H9 (cell line): Measurements from ENCODE around the gene GALNT16. TPM values are rescaled to one million over a fixed set of nuclear protein-coding genes. Genes with fewer than 3 reads are reported as not detected.

Experiments used
- DNase-seq: peaks from one replicate; pipeline ENCODE4 v3.0.0-alpha.2; 2017
- H2AFZ ChIP-seq: one replicate; pipeline ENCODE4 v1.6.1; 2013; ENCODE audit warnings: mild to moderate bottlenecking, low read length, control low read depth, moderate library complexity
- H2AK5ac ChIP-seq: 2 replicates; pipeline ENCODE4 v1.6.1; 2013; ENCODE audit warnings: low read length, control low read depth, mixed read lengths; ENCODE audit not compliant: insufficient read length
- H2BK120ac ChIP-seq: one replicate; pipeline ENCODE4 v1.6.1; 2013; ENCODE audit warnings: low read depth, mild to moderate bottlenecking, low read length, control low read depth, inconsistent platforms; ENCODE audit not compliant: poor library complexity, severe bottlenecking
- H2BK12ac ChIP-seq: 2 replicates; pipeline ENCODE4 v1.6.1; 2013; ENCODE audit warnings: low read length, control low read depth, mixed read lengths, low read depth; ENCODE audit not compliant: insufficient read length
- H2BK15ac ChIP-seq: 2 replicates; pipeline ENCODE4 v1.6.1; 2013; ENCODE audit warnings: low read depth, low read length, control low read depth
- H2BK20ac ChIP-seq: one replicate; pipeline ENCODE4 v1.6.1; 2013; ENCODE audit warnings: low read depth, mild to moderate bottlenecking, low read length, control low read depth, inconsistent platforms; ENCODE audit not compliant: poor library complexity, severe bottlenecking
- H2BK5ac ChIP-seq: 2 replicates; pipeline ENCODE4 v1.6.1; 2013; ENCODE audit warnings: low read length, control low read depth, mixed read lengths; ENCODE audit not compliant: insufficient read length
- H3K14ac ChIP-seq: 2 replicates; pipeline ENCODE4 v1.6.1; 2013; ENCODE audit warnings: low read length, control low read depth; ENCODE audit not compliant: insufficient read depth
- H3K18ac ChIP-seq: 2 replicates; pipeline ENCODE4 v1.6.1; 2013; ENCODE audit warnings: low read depth, mild to moderate bottlenecking, mixed read lengths, low read length, control low read depth; ENCODE audit not compliant: insufficient read length
- H3K23ac ChIP-seq: 2 replicates; pipeline ENCODE4 v1.6.1; 2013; ENCODE audit warnings: low read length, control low read depth, mixed read lengths, low read depth; ENCODE audit not compliant: insufficient read length
- H3K23me2 ChIP-seq: 2 replicates; pipeline ENCODE4 v1.6.1; 2013; ENCODE audit warnings: low read depth, mild to moderate bottlenecking, mixed read lengths, low read length, control low read depth; ENCODE audit not compliant: insufficient read length, poor library complexity, severe bottlenecking
- H3K27ac ChIP-seq: 2 replicates; pipeline ENCODE4 v1.5.1; 2013; ENCODE audit warnings: low read length, control low read depth, mixed read lengths, low read depth; ENCODE audit not compliant: insufficient read length
- H3K27me3 ChIP-seq: 2 replicates; pipeline ENCODE4 v1.6.1; 2013; ENCODE audit warnings: low read length, control low read depth, inconsistent platforms; ENCODE audit not compliant: insufficient read depth
- H3K4ac ChIP-seq: 2 replicates; pipeline ENCODE4 v1.6.1; 2013; ENCODE audit warnings: low read depth, mild to moderate bottlenecking, control low read depth, inconsistent platforms, low read length, moderate library complexity
- H3K4me1 ChIP-seq: 2 replicates; pipeline ENCODE4 v1.6.1; 2013; ENCODE audit warnings: low read length, control low read depth, inconsistent platforms; ENCODE audit not compliant: insufficient read depth
- H3K4me2 ChIP-seq: 2 replicates; pipeline ENCODE4 v1.6.1; 2013; ENCODE audit warnings: low read length, control low read depth, mixed read lengths; ENCODE audit not compliant: insufficient read length, insufficient read depth
- H3K56ac ChIP-seq: 2 replicates; pipeline ENCODE4 v1.6.1; 2013; ENCODE audit warnings: low read depth, mild to moderate bottlenecking, mixed read lengths, low read length, control low read depth; ENCODE audit not compliant: insufficient read length
- H3K79me1 ChIP-seq: 2 replicates; pipeline ENCODE4 v1.6.1; 2013; ENCODE audit warnings: low read depth, mild to moderate bottlenecking, moderate library complexity, low read length, control low read depth, inconsistent platforms; ENCODE audit not compliant: insufficient read depth, poor library complexity, severe bottlenecking
- H3K79me2 ChIP-seq: 2 replicates; pipeline ENCODE4 v1.6.1; 2013; ENCODE audit warnings: low read length, control low read depth, inconsistent platforms; ENCODE audit not compliant: insufficient read depth
- H3K9ac ChIP-seq: 2 replicates; pipeline ENCODE4 v1.6.1; 2013; ENCODE audit warnings: low read length, control low read depth, mixed read lengths; ENCODE audit not compliant: insufficient read length; ENCODE audit errors: extremely low read depth
- H3K9me3 ChIP-seq: one replicate; pipeline ENCODE4 v1.6.1; 2013; ENCODE audit warnings: low read depth, low read length, inconsistent platforms; ENCODE audit not compliant: control insufficient read depth
- H3T11ph ChIP-seq: one replicate; pipeline ENCODE4 v1.6.1; 2013; ENCODE audit warnings: mild to moderate bottlenecking, low read length, control low read depth, inconsistent platforms
- H4K20me1 ChIP-seq: one replicate; pipeline ENCODE4 v1.6.1; 2013; ENCODE audit not compliant: control insufficient read depth, insufficient read length, insufficient read depth
- H4K5ac ChIP-seq: 2 replicates; pipeline ENCODE4 v1.6.1; 2013; ENCODE audit warnings: low read depth, mild to moderate bottlenecking, mixed read lengths, low read length, control low read depth; ENCODE audit not compliant: insufficient read length
- H4K8ac ChIP-seq: replicated peaks from 2 replicates; pipeline ENCODE4 v1.6.1; 2013; ENCODE audit warnings: low read length, control low read depth, mixed read lengths, low read depth; ENCODE audit not compliant: insufficient read length
- H4K91ac ChIP-seq: 2 replicates; pipeline ENCODE4 v1.6.1; 2013; ENCODE audit warnings: low read depth, mild to moderate bottlenecking, moderate library complexity, mixed read lengths, low read length, control low read depth; ENCODE audit not compliant: insufficient read length
- H3K27ac Mint-ChIP-seq, 3 experiments: 2 replicates in 2 of 3; 3 replicates in 1 of 3; pipeline ENCODE4 v1.8.0; 2020 to 2021; ENCODE audit warnings: mixed read lengths in 3 of 3, mild to moderate bottlenecking in 1 of 3, moderate library complexity in 1 of 3
- H3K27me3 Mint-ChIP-seq: 2 replicates; pipeline ENCODE4 v1.8.0; 2021; ENCODE audit warnings: low read depth, mild to moderate bottlenecking, moderate library complexity, mixed read lengths
- H3K36me3 Mint-ChIP-seq, 3 experiments: 2 replicates in 2 of 3; 3 replicates in 1 of 3; pipeline ENCODE4 v1.8.0; 2020 to 2021; ENCODE audit warnings: low read depth in 3 of 3, mixed read lengths in 3 of 3; ENCODE audit not compliant: insufficient read depth in 1 of 3
- H3K4me1 Mint-ChIP-seq, 2 experiments: 2 replicates each; pipeline ENCODE4 v1.8.0; 2020; ENCODE audit warnings: mixed read lengths in 2 of 2
- H3K4me3 Mint-ChIP-seq, 2 experiments: 2 replicates in 1 of 2; 3 replicates in 1 of 2; pipeline ENCODE4 v1.8.0; 2020 to 2021; ENCODE audit warnings: mild to moderate bottlenecking in 2 of 2, mixed read lengths in 2 of 2, moderate library complexity in 1 of 2
- H3K9me3 Mint-ChIP-seq, 2 experiments: 2 replicates in 1 of 2; 3 replicates in 1 of 2; pipeline ENCODE4 v1.8.0; 2020; ENCODE audit warnings: mild to moderate bottlenecking in 2 of 2, mixed read lengths in 2 of 2, moderate library complexity in 1 of 2
- WGBS: extraction: QIAGEN DNeasy Blood & Tissue Kit; methylation state at CpG from one replicate; pipeline ENCODE4 v1.1.7; 2013; ENCODE audit warnings: missing lambda C conversion rate, low lambda C conversion rate, mixed read lengths; ENCODE audit not compliant: insufficient read length; ENCODE audit errors: extremely low coverage; 5-methylcytosine and 5-hydroxymethylcytosine counted together
- total RNA-seq: library from RNA; stranded (reverse); gene quantifications from 2 replicates; pipeline ENCODE4 v1.2.1, GENCODE V29; 2021
- TF ChIP-seq, protein P1 (sequence below): fragments of 200-600 bp; sonication (generic); conservative IDR thresholded peaks from 3 replicates; pipeline ENCODE4 v1.8.0; 2021; ENCODE audit warnings: antibody characterized with exemption, mild to moderate bottlenecking

GALNT16 gene
- total RNA-seq, 1 experiment from 2014 or later, result 2.3 TPM

DNA sequence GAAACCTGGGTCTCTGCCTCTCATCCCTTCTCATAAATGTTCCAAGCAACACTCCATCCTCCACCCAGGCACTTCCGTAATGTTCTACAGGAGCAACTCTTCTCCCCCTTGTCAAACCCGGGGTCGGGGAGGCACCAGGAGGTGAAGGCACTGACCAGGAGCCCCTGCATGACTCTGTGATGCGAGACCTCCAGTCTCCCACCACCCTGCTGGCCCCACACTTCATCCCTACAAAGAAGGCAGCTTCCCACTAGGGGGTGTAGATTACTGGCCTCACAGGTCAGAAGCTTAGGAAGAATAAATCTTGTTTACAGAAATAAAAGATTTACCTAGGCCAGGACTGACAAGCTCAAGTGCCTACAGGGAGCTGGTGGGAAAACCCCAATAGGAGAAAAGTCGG, 90.9 kb downstream of the GALNT16 start:
- Histone ChIP-seq H3T11ph (no peak overlapping the region), H3K4me2 (no peak overlapping the region), H2BK20ac (no peak overlapping the region), H3K79me2 (peaks cover 2% of the 10 kb centered on the region; the same call in 1 of the 2 replicates), H3K27me3 (no peaks in the 10 kb centered on the region), H3K4me1 (no peaks in the 10 kb centered on the region), H4K8ac (no peak overlapping the region), H3K18ac (no peak overlapping the region), H3K27ac (no peak overlapping the region), H2BK12ac (no peak overlapping the region), H4K91ac (no peak overlapping the region), H3K56ac (no peak overlapping the region), H2AFZ (no peak overlapping the region), H3K14ac (no peak overlapping the region), H2AK5ac (no peak overlapping the region), H3K9ac (no peak overlapping the region), H3K4ac (no peak overlapping the region), H3K9me3 (no peaks in the 10 kb centered on the region), H2BK120ac (no peak overlapping the region), H4K20me1 (no peaks in the 10 kb centered on the region), H3K23ac (no peak overlapping the region), H4K5ac (no peak overlapping the region), H2BK5ac (no peak overlapping the region), H3K23me2 (no peaks in the 10 kb centered on the region), H3K79me1 (no peaks in the 10 kb centered on the region), H2BK15ac (no peak overlapping the region)
- TF ChIP-seq, protein P1, sequence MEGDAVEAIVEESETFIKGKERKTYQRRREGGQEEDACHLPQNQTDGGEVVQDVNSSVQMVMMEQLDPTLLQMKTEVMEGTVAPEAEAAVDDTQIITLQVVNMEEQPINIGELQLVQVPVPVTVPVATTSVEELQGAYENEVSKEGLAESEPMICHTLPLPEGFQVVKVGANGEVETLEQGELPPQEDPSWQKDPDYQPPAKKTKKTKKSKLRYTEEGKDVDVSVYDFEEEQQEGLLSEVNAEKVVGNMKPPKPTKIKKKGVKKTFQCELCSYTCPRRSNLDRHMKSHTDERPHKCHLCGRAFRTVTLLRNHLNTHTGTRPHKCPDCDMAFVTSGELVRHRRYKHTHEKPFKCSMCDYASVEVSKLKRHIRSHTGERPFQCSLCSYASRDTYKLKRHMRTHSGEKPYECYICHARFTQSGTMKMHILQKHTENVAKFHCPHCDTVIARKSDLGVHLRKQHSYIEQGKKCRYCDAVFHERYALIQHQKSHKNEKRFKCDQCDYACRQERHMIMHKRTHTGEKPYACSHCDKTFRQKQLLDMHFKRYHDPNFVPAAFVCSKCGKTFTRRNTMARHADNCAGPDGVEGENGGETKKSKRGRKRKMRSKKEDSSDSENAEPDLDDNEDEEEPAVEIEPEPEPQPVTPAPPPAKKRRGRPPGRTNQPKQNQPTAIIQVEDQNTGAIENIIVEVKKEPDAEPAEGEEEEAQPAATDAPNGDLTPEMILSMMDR, result no peak
- Mint-ChIP-seq H3K4me1 (peaks cover 22 to 35% of the 10 kb centered on the region in 2 experiments), H3K36me3 (no peaks in the 10 kb centered on the region), H3K4me3 (no peak overlapping the region), H3K27ac (no peak overlapping the region), H3K27me3 (no peaks in the 10 kb centered on the region; the same call in 1 of the 2 replicates), H3K9me3 (no peaks in the 10 kb centered on the region)
- no peak for DNase-seq
- no CpG with 5 or more reads among the region's 5 CpGs for WGBS
